Measurements from ENCODE around the gene ZBTB38. TPM values are rescaled to one million over a fixed set of nuclear protein-coding genes. Genes with fewer than 3 reads are reported as not detected.

ZBTB38 gene
- total RNA-seq, 2 experiments from 2014 or later: 21.8 to 22.0 TPM

DNA sequence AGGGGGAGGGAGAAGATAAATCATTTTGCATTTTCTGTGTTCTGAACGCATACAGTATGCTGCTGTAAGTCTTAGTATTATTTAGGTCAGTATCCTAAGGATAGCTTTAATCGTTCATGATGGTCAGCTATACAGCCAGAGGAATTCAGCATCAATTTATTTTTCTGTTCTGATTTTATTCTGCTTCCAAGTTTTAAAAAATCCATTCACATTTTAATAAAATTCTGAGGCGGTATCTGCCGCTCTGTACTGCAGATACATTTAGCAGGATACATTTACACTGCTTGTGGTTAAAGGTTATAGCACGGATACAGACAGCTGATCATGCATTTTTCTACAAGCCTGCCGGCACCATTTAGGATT, 17.8 kb downstream of the ZBTB38 start:
- DNase-seq (no peak), ATAC-seq (ENCODE audit: poor library complexity) (peak; percentile 70)
- Histone ChIP-seq H3K9me3 (ENCODE audit: control insufficient read depth in 1 of 2, insufficient read depth in 1 of 2, low read length in 2 of 2) (no peaks in the 10 kb centered on the region), H3K27ac (ENCODE audit: low read depth in 1 of 2, low read length in 2 of 2) (no peak overlapping the region), H3K27me3 (ENCODE audit: control insufficient read depth in 1 of 2, insufficient read depth in 2 of 2, low read length in 2 of 2) (no peaks in the 10 kb centered on the region), H3K4me3 (ENCODE audit: low read length) (peak overlapping the region; percentile 47), H3K36me3 (ENCODE audit: insufficient read depth, low read length) (no peaks in the 10 kb centered on the region), H3K4me1 (ENCODE audit: insufficient read depth, low read length) (peaks cover 5% of the 10 kb centered on the region)
- peak overlapping the region; percentile 69 for H3K4me3 Mint-ChIP-seq
- no peaks in the 10 kb centered on the region for H3K36me3 Mint-ChIP-seq (ENCODE audit: low read depth)
- TF ChIP-seq, protein P1, sequence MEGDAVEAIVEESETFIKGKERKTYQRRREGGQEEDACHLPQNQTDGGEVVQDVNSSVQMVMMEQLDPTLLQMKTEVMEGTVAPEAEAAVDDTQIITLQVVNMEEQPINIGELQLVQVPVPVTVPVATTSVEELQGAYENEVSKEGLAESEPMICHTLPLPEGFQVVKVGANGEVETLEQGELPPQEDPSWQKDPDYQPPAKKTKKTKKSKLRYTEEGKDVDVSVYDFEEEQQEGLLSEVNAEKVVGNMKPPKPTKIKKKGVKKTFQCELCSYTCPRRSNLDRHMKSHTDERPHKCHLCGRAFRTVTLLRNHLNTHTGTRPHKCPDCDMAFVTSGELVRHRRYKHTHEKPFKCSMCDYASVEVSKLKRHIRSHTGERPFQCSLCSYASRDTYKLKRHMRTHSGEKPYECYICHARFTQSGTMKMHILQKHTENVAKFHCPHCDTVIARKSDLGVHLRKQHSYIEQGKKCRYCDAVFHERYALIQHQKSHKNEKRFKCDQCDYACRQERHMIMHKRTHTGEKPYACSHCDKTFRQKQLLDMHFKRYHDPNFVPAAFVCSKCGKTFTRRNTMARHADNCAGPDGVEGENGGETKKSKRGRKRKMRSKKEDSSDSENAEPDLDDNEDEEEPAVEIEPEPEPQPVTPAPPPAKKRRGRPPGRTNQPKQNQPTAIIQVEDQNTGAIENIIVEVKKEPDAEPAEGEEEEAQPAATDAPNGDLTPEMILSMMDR (IDR thresholded peaks at IDR 0.05): no peak
- no peaks in the 10 kb centered on the region for H3K27me3 Mint-ChIP-seq
- peaks cover 6% of the 10 kb centered on the region for H3K4me1 Mint-ChIP-seq (ENCODE audit: low read depth)
- ChIA-PET CTCF (interaction anchor here (1.0 to 1.5 kb wide), 4 partner anchors 14 to 83 kb away, joined by 3 to 4 read pairs (median 3); no protein-coding TSS in a partner anchor), POLR2A (interaction anchor here (1.0 to 4.0 kb wide), 5 partner anchors 25 to 154 kb away, joined by 3 to 28 read pairs (median 5); partner anchors contain the start of gene PXYLP1)
- H3K9me3 Mint-ChIP-seq: no peaks in the 10 kb centered on the region
- intact Hi-C loops (cut with DNase I, micrococcal nuclease): no loop called here
- H3K27ac Mint-ChIP-seq: peak overlapping the region; percentile 47

DNA sequence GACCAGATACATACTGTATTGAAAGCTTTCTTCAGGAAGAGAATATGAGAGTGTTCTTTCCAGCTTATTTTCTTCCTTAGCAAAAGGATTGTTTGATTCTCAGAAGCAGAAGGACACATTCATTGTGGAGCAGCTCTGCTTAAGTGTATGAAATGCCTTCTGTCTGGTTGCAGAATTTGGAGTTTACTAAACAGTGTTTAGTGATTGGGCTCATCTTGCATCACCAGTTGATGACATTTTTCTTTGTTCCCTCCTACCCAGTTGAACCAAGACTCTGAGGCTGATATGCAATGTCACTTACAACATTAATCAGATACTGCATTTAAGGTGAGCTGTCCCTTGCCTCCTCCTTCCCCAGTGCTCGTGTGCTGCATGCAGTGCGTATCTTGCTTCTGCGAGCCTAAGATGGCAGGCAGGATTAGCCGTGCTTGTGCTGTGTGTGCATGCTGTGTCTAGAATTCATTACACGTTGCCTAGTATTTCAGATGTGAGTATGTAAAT, 18.4 kb downstream of the ZBTB38 start:
- Histone ChIP-seq H3K36me3 (ENCODE audit: insufficient read depth, low read length) (no peaks in the 10 kb centered on the region), H3K27me3 (ENCODE audit: control insufficient read depth in 1 of 2, insufficient read depth in 2 of 2, low read length in 2 of 2) (no peaks in the 10 kb centered on the region), H3K9me3 (ENCODE audit: control insufficient read depth in 1 of 2, insufficient read depth in 1 of 2, low read length in 2 of 2) (no peaks in the 10 kb centered on the region), H3K4me1 (ENCODE audit: insufficient read depth, low read length) (peaks cover 8% of the 10 kb centered on the region), H3K4me3 (ENCODE audit: low read length) (peak overlapping the region; percentile 47), H3K27ac (ENCODE audit: low read depth in 1 of 2, low read length in 2 of 2) (no peak overlapping the region)
- H3K4me3 Mint-ChIP-seq: peak overlapping the region; percentile 69
- ChIA-PET POLR2A (interaction anchor here (1.0 to 4.0 kb wide), 4 partner anchors 26 to 155 kb away, joined by 3 to 28 read pairs (median 6); partner anchors contain the start of gene PXYLP1), CTCF (interaction anchor here (1.0 to 1.3 kb wide), 2 partner anchors 14 to 24 kb away, joined by 3 to 4 read pairs; no protein-coding TSS in a partner anchor)
- DNase-seq (peak in 1 of 14 experiments; percentile 44), ATAC-seq (ENCODE audit: poor library complexity) (peak; percentile 54)
- intact Hi-C loops (cut with DNase I, micrococcal nuclease): no loop called here
- TF ChIP-seq, protein P1 (IDR thresholded peaks at IDR 0.05): no peak
- H3K9me3 Mint-ChIP-seq: no peaks in the 10 kb centered on the region
- peaks cover 6% of the 10 kb centered on the region for H3K4me1 Mint-ChIP-seq (ENCODE audit: low read depth)
- no peaks in the 10 kb centered on the region for H3K27me3 Mint-ChIP-seq
- no peaks in the 10 kb centered on the region for H3K36me3 Mint-ChIP-seq (ENCODE audit: low read depth)
- peak overlapping the region; percentile 47 for H3K27ac Mint-ChIP-seq

DNA sequence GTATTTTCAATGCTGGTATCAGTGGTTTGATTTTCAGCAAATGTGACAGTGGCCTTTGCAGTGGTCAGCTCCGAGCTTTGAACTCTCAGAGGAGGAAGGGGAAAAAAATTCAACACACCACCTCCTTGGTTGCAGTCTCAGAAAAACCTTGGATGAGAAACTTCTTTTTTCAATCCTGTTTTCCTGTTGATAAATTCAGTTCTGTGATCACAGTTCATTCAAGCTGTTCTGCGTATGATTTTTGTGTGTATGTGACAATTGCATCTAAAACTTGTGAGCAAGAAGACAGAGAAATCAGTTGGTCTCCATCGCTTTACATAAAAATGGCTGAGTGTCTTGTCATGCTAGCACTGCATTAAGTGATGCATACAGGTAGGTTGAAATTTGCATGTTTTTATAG, 19.2 kb downstream of the ZBTB38 start:
- no peaks in the 10 kb centered on the region for H3K36me3 ChIP-seq (ENCODE audit: insufficient read depth, low read length)
- Mint-ChIP-seq H3K27ac (peak overlapping the region; percentile 47), H3K9me3 (no peaks in the 10 kb centered on the region), H3K4me3 (peak overlapping the region; percentile 69), H3K27me3 (no peaks in the 10 kb centered on the region), H3K36me3 (ENCODE audit: low read depth) (no peaks in the 10 kb centered on the region), H3K4me1 (ENCODE audit: low read depth) (peaks cover 6% of the 10 kb centered on the region)
- ChIA-PET CTCF (interaction anchor here (0.9 to 1.5 kb wide), 4 partner anchors 23 to 65 kb away, joined by 3 to 4 read pairs (median 4); no protein-coding TSS in a partner anchor), POLR2A (interaction anchor here (0.8 to 1.3 kb wide), 3 partner anchors 14 to 513 kb away, joined by 3 to 4 read pairs (median 4); no protein-coding TSS in a partner anchor)
- peak overlapping the region; percentile 47 for H3K4me3 ChIP-seq (ENCODE audit: low read length)
- no peak overlapping the region for H3K27ac ChIP-seq (ENCODE audit: low read depth in 1 of 2, low read length in 2 of 2)
- H3K9me3 ChIP-seq (ENCODE audit: control insufficient read depth in 1 of 2, insufficient read depth in 1 of 2, low read length in 2 of 2): no peaks in the 10 kb centered on the region
- intact Hi-C loops (cut with DNase I, micrococcal nuclease): no loop called here
- TF ChIP-seq, protein P1 (IDR thresholded peaks at IDR 0.05): no peak
- H3K27me3 ChIP-seq (ENCODE audit: control insufficient read depth in 1 of 2, insufficient read depth in 2 of 2, low read length in 2 of 2): no peaks in the 10 kb centered on the region
- peaks cover 8% of the 10 kb centered on the region for H3K4me1 ChIP-seq (ENCODE audit: insufficient read depth, low read length)
- no peak for DNase-seq
- ATAC-seq (ENCODE audit: poor library complexity): no peak
